ENCODE results near the gene KDM6A. TPM values are rescaled to one million over a fixed set of nuclear protein-coding genes. Genes with fewer than 3 reads are reported as not detected.
"Not testable (repeated sequence)": the region's sequence is repeated elsewhere in the genome, so short reads cannot be mapped to it uniquely, and the experiment has no call there.

The KDM6A gene
- total RNA-seq, 1 donor from 2014 or later = 27.0 TPM

GRCh38 chrX:45068569-45068968, 195.6 kb downstream of the KDM6A start:
- DNase-seq (ENCODE audit: extremely low read depth, low read depth, low spot score) = no peak

GRCh38 chrX:45070116-45071007, 197.4 kb downstream of the KDM6A start:
- DNase-seq (ENCODE audit: extremely low read depth, low read depth, low spot score) = peak; percentile 45

- not testable (repeated sequence) for DNase-seq (ENCODE audit: extremely low read depth, low read depth, low spot score)
Measured at GRCh38 chrX:45073011-45073410, 200.0 kb downstream of the KDM6A start.

GRCh38 chrX:45077748-45078424, 204.9 kb downstream of the KDM6A start:
- no peak for DNase-seq (ENCODE audit: extremely low read depth, low read depth, low spot score)

- peak; percentile 62 for DNase-seq (ENCODE audit: extremely low read depth, low read depth, low spot score)
Measured at GRCh38 chrX:45083314-45083713, 210.3 kb downstream of the KDM6A start.

- no peak for DNase-seq (ENCODE audit: extremely low read depth, low read depth, low spot score)
Measured at GRCh38 chrX:45110494-45110893, 237.5 kb downstream of the KDM6A start.

GRCh38 chrX:45126158-45126557, 253.2 kb downstream of the KDM6A start:
- no peak for DNase-seq (ENCODE audit: extremely low read depth, low read depth, low spot score)

GRCh38 chrX:45128896-45129454, 256.0 kb downstream of the KDM6A start:
- DNase-seq (ENCODE audit: extremely low read depth, low read depth, low spot score) = no peak

- no peak for DNase-seq (ENCODE audit: extremely low read depth, low read depth, low spot score)
Measured at GRCh38 chrX:45133465-45133864, 260.5 kb downstream of the KDM6A start.

- no peak for DNase-seq (ENCODE audit: extremely low read depth, low read depth, low spot score)
Measured at GRCh38 chrX:45134315-45134731, 261.3 kb downstream of the KDM6A start.

GRCh38 chrX:45134775-45135174, 261.8 kb downstream of the KDM6A start:
- DNase-seq (ENCODE audit: extremely low read depth, low read depth, low spot score) = no peak

- DNase-seq (ENCODE audit: extremely low read depth, low read depth, low spot score) = not testable (repeated sequence)
Measured at GRCh38 chrX:45135391-45136075, 262.5 kb downstream of the KDM6A start.

GRCh38 chrX:45137531-45137930, 264.5 kb downstream of the KDM6A start:
- DNase-seq (ENCODE audit: extremely low read depth, low read depth, low spot score) = no peak

GRCh38 chrX:45138525-45138924, 265.5 kb downstream of the KDM6A start:
- DNase-seq (ENCODE audit: extremely low read depth, low read depth, low spot score) = no peak

- DNase-seq (ENCODE audit: extremely low read depth, low read depth, low spot score) = no peak
Measured at GRCh38 chrX:45140812-45141211, 267.8 kb downstream of the KDM6A start.

- no peak for DNase-seq (ENCODE audit: extremely low read depth, low read depth, low spot score)
Measured at GRCh38 chrX:45142185-45142584, 269.2 kb downstream of the KDM6A start.

- DNase-seq (ENCODE audit: extremely low read depth, low read depth, low spot score) = no peak
Measured at GRCh38 chrX:45143455-45143854, 270.5 kb downstream of the KDM6A start.

GRCh38 chrX:45145492-45146215, 272.7 kb downstream of the KDM6A start:
- DNase-seq (ENCODE audit: extremely low read depth, low read depth, low spot score) = no peak

GRCh38 chrX:45150821-45151220, 277.8 kb downstream of the KDM6A start:
- DNase-seq (ENCODE audit: extremely low read depth, low read depth, low spot score) = no peak

- no peak for DNase-seq (ENCODE audit: extremely low read depth, low read depth, low spot score)
Measured at GRCh38 chrX:45154033-45154360, 281.0 kb downstream of the KDM6A start.

GRCh38 chrX:45154462-45154861, 281.5 kb downstream of the KDM6A start:
- DNase-seq (ENCODE audit: extremely low read depth, low read depth, low spot score) = no peak
